Liver (tissue), 3 donors: ENCODE results near the gene PRRX1.

ENCODE experiments used
- SP1 ChIP-seq: IDR thresholded peaks from 2 replicates; pipeline ENCODE4 v1.6.1; 2018; ENCODE audit warnings: antibody characterized with exemption, mild to moderate bottlenecking
- TAF1 ChIP-seq: conservative IDR thresholded peaks from 2 replicates; pipeline ENCODE4 v1.6.1; 2016; ENCODE audit warnings: antibody characterized with exemption, mild to moderate bottlenecking
- TF ChIP-seq, protein P1 (sequence below): fragments of 150-350 bp; IDR thresholded peaks from 2 replicates; pipeline ENCODE4 v1.5.1; 2017; ENCODE audit warnings: improper control_type of control experiment, low read depth, low read length; ENCODE audit not compliant: missing input control
- donor health status: healthy.
- donor health status: healthy.

DNA sequence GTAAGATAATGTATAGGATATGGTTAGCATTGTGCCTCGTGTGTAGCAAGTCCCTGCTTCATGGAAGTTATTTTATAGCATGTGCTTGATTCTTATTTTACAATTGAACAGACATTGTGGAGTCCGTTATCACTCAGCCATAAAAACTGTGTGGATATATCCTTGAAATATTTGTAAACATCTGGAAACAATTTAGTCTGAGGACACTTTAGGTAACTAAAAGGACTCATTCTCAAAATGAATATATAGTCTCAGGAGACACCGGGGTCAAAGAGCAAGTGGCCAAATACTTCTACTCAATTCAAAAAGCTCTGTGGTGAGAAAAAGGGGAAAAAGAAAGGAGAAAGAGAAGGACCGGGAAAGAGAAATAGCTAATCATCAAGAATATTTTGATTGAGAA is 23.7 kb downstream of the PRRX1 start:
- TF ChIP-seq, protein P1, sequence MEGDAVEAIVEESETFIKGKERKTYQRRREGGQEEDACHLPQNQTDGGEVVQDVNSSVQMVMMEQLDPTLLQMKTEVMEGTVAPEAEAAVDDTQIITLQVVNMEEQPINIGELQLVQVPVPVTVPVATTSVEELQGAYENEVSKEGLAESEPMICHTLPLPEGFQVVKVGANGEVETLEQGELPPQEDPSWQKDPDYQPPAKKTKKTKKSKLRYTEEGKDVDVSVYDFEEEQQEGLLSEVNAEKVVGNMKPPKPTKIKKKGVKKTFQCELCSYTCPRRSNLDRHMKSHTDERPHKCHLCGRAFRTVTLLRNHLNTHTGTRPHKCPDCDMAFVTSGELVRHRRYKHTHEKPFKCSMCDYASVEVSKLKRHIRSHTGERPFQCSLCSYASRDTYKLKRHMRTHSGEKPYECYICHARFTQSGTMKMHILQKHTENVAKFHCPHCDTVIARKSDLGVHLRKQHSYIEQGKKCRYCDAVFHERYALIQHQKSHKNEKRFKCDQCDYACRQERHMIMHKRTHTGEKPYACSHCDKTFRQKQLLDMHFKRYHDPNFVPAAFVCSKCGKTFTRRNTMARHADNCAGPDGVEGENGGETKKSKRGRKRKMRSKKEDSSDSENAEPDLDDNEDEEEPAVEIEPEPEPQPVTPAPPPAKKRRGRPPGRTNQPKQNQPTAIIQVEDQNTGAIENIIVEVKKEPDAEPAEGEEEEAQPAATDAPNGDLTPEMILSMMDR = no peak
- no peak for TF ChIP-seq TAF1
- no peak for TF ChIP-seq SP1
